ENCODE measurements around the gene ZC3HAV1.

ZC3HAV1 gene

GRCh38 chr7:139087212-139087611 is 22.3 kb downstream of the ZC3HAV1 start:
- Histone ChIP-seq H3K9ac (ENCODE audit: low read length) (no peak overlapping the region), H3K4me1 (ENCODE audit: low read length) (no peaks in the 10 kb centered on the region), H4K20me1 (ENCODE audit: insufficient read depth, low read length) (peaks cover 26% of the 10 kb centered on the region), H3K4me3 (ENCODE audit: low read length) (no peak overlapping the region), H3K79me2 (ENCODE audit: low read length) (peaks cover 96% of the 10 kb centered on the region), H2AFZ (ENCODE audit: low read depth, low read length) (no peak overlapping the region), H3K9me3 (ENCODE audit: insufficient read depth, low read length) (peaks cover 3% of the 10 kb centered on the region; the same call in 1 of the 2 replicates), H3K36me3 (replicated peaks; ENCODE audit: low read depth, low read length) (peaks cover 81% of the 10 kb centered on the region), H3K4me2 (ENCODE audit: low read length) (no peak overlapping the region), H3K27ac (ENCODE audit: low read length) (no peak overlapping the region), H3K27me3 (ENCODE audit: low read depth, low read length) (no peaks in the 10 kb centered on the region)
- TF ChIP-seq EZH2phosphoT487 (IDR thresholded peaks at IDR 0.05; ENCODE audit: low read depth), result no peak
- TF ChIP-seq CTCF (IDR thresholded peaks at IDR 0.05; ENCODE audit: low read depth, low read length), result no peak

- peaks cover 79% of the 10 kb centered on the region for H3K36me3 ChIP-seq (replicated peaks; ENCODE audit: low read depth, low read length)
- H3K9me3 ChIP-seq (ENCODE audit: insufficient read depth, low read length), result peaks cover 3% of the 10 kb centered on the region; the same call in 1 of the 2 replicates
- no peak overlapping the region for H2AFZ ChIP-seq (ENCODE audit: low read depth, low read length)
- no peak overlapping the region for H3K4me3 ChIP-seq (ENCODE audit: low read length)
- peaks cover 19% of the 10 kb centered on the region for H4K20me1 ChIP-seq (ENCODE audit: insufficient read depth, low read length)
- no peaks in the 10 kb centered on the region for H3K4me1 ChIP-seq (ENCODE audit: low read length)
- H3K4me2 ChIP-seq (ENCODE audit: low read length), result no peak overlapping the region
- H3K79me2 ChIP-seq (ENCODE audit: low read length), result peaks cover 96% of the 10 kb centered on the region
- H3K9ac ChIP-seq (ENCODE audit: low read length), result no peak overlapping the region
- no peak for TF ChIP-seq CTCF (IDR thresholded peaks at IDR 0.05; ENCODE audit: low read depth, low read length)
- TF ChIP-seq EZH2phosphoT487 (IDR thresholded peaks at IDR 0.05; ENCODE audit: low read depth), result no peak
- no peaks in the 10 kb centered on the region for H3K27me3 ChIP-seq (ENCODE audit: low read depth, low read length)
- H3K27ac ChIP-seq (ENCODE audit: low read length), result no peak overlapping the region
These were observed 23.1 kb downstream of the ZC3HAV1 start for GRCh38 chr7:139086454-139086853.

- no peak for TF ChIP-seq EZH2phosphoT487 (IDR thresholded peaks at IDR 0.05; ENCODE audit: low read depth)
- no peak for TF ChIP-seq CTCF (IDR thresholded peaks at IDR 0.05; ENCODE audit: low read depth, low read length)
- no peak overlapping the region for H3K9ac ChIP-seq (ENCODE audit: low read length)
- H3K9me3 ChIP-seq (ENCODE audit: insufficient read depth, low read length), result peaks cover 3% of the 10 kb centered on the region; the same call in 1 of the 2 replicates
- no peak overlapping the region for H3K4me3 ChIP-seq (ENCODE audit: low read length)
- H3K79me2 ChIP-seq (ENCODE audit: low read length), result peaks cover 96% of the 10 kb centered on the region
- no peak overlapping the region for H2AFZ ChIP-seq (ENCODE audit: low read depth, low read length)
- no peaks in the 10 kb centered on the region for H3K4me1 ChIP-seq (ENCODE audit: low read length)
- H4K20me1 ChIP-seq (ENCODE audit: insufficient read depth, low read length), result peaks cover 13% of the 10 kb centered on the region
- H3K27ac ChIP-seq (ENCODE audit: low read length), result no peak overlapping the region
- H3K4me2 ChIP-seq (ENCODE audit: low read length), result no peak overlapping the region
- no peaks in the 10 kb centered on the region for H3K27me3 ChIP-seq (ENCODE audit: low read depth, low read length)
- H3K36me3 ChIP-seq (replicated peaks; ENCODE audit: low read depth, low read length), result peaks cover 85% of the 10 kb centered on the region
These were observed 24.8 kb downstream of the ZC3HAV1 start for GRCh38 chr7:139084709-139085108.

GRCh38 chr7:139081584-139081983 is 27.9 kb downstream of the ZC3HAV1 start:
- Histone ChIP-seq H3K9me3 (ENCODE audit: insufficient read depth, low read length) (no peaks in the 10 kb centered on the region), H3K27me3 (ENCODE audit: low read depth, low read length) (no peaks in the 10 kb centered on the region), H3K4me2 (ENCODE audit: low read length) (no peak overlapping the region), H3K9ac (ENCODE audit: low read length) (no peak overlapping the region), H2AFZ (ENCODE audit: low read depth, low read length) (no peak overlapping the region), H3K4me3 (ENCODE audit: low read length) (no peak overlapping the region), H3K36me3 (replicated peaks; ENCODE audit: low read depth, low read length) (peaks cover 77% of the 10 kb centered on the region), H4K20me1 (ENCODE audit: insufficient read depth, low read length) (peaks cover 20% of the 10 kb centered on the region), H3K4me1 (ENCODE audit: low read length) (no peaks in the 10 kb centered on the region), H3K27ac (ENCODE audit: low read length) (no peak overlapping the region), H3K79me2 (ENCODE audit: low read length) (peaks cover 84% of the 10 kb centered on the region)
- TF ChIP-seq CTCF (IDR thresholded peaks at IDR 0.05; ENCODE audit: low read depth, low read length) (no peak), EZH2phosphoT487 (IDR thresholded peaks at IDR 0.05; ENCODE audit: low read depth) (no peak)

Measured in OCI-LY3 (cell line).